Measurements from ENCODE around the gene DUSP23.

DUSP23 gene

GRCh38 chr1:159780583-159781582, at the start of gene DUSP23:
Gene DUSP23 (plus strand): TSS chr1:159780962. CDS start chr1:159781101, 139 bp downstream.
- DNase-seq (ENCODE audit: low spot score) = peak; percentile 80

- no peak for DNase-seq (ENCODE audit: low spot score)
Observed at GRCh38 chr1:159737238-159737916, 43.4 kb upstream of the DUSP23 start.

GRCh38 chr1:159743651-159744410, 36.9 kb upstream of the DUSP23 start:
- DNase-seq (ENCODE audit: low spot score) = no peak

GRCh38 chr1:159746666-159747065, 34.1 kb upstream of the DUSP23 start:
- DNase-seq (ENCODE audit: low spot score) = no peak

GRCh38 chr1:159748370-159748769, 32.4 kb upstream of the DUSP23 start:
- DNase-seq (ENCODE audit: low spot score) = no peak

GRCh38 chr1:159749630-159750029, 31.1 kb upstream of the DUSP23 start:
- DNase-seq (ENCODE audit: low spot score) = no peak

- DNase-seq (ENCODE audit: low spot score) = no peak
Observed at GRCh38 chr1:159750621-159751020, 30.1 kb upstream of the DUSP23 start.

GRCh38 chr1:159751031-159751430, 29.7 kb upstream of the DUSP23 start:
- DNase-seq (ENCODE audit: low spot score) = no peak

GRCh38 chr1:159752135-159752580, 28.6 kb upstream of the DUSP23 start:
- no peak for DNase-seq (ENCODE audit: low spot score)

- DNase-seq (ENCODE audit: low spot score) = no peak
Observed at GRCh38 chr1:159753386-159753785, 27.4 kb upstream of the DUSP23 start.

GRCh38 chr1:159755451-159756007, 25.2 kb upstream of the DUSP23 start:
- no peak for DNase-seq (ENCODE audit: low spot score)

GRCh38 chr1:159756397-159756796, 24.4 kb upstream of the DUSP23 start:
- DNase-seq (ENCODE audit: low spot score) = no peak

GRCh38 chr1:159763686-159764085, 17.1 kb upstream of the DUSP23 start:
- no peak for DNase-seq (ENCODE audit: low spot score)

- no peak for DNase-seq (ENCODE audit: low spot score)
Observed at GRCh38 chr1:159765806-159766205, 15.0 kb upstream of the DUSP23 start.

GRCh38 chr1:159771127-159771895, 9.5 kb upstream of the DUSP23 start:
- DNase-seq (ENCODE audit: low spot score) = no peak

GRCh38 chr1:159774465-159774864, 6.3 kb upstream of the DUSP23 start:
- DNase-seq (ENCODE audit: low spot score) = no peak

GRCh38 chr1:159775716-159776115, 5.0 kb upstream of the DUSP23 start:
- no peak for DNase-seq (ENCODE audit: low spot score)

GRCh38 chr1:159778266-159778665, 2.5 kb upstream of the DUSP23 start:
- no peak for DNase-seq (ENCODE audit: low spot score)

GRCh38 chr1:159779403-159779851, 1.3 kb upstream of the DUSP23 start:
- no peak for DNase-seq (ENCODE audit: low spot score)

- DNase-seq (ENCODE audit: low spot score) = no peak
Observed at GRCh38 chr1:159781992-159782391, 1.2 kb downstream of the DUSP23 start.

- DNase-seq (ENCODE audit: low spot score) = no peak
Observed at GRCh38 chr1:159783724-159784123, 3.0 kb downstream of the DUSP23 start.

Measured in HuH-7 (cell line).